Activated CD8-positive, alpha-beta T cell treated with anti-CD3 and anti-CD28 coated beads for 36 hours (primary cell): ENCODE measurements around the gene KCNH2. TPM values are rescaled to one million over a fixed set of nuclear protein-coding genes. Genes with fewer than 3 reads are reported as not detected.
"Not testable (repeated sequence)": the region's sequence is repeated elsewhere in the genome, so short reads cannot be mapped to it uniquely, and the experiment has no call there.

Experiments
- ATAC-seq: fragments of 200-7000 bp; cut with Tn5 transposase; one replicate; pipeline ENCODE4 v1.10.0; 2021; ENCODE audit warnings: mild to moderate bottlenecking, moderate library complexity
- CTCF ChIA-PET: fragments of 350-600 bp; sonication (Branson Sonifier 250); formaldehyde crosslinking; loops from one replicate; lab custom pipeline; 2021; ENCODE audit warnings: antibody characterized with exemption; lab: Charles Lee
- POLR2A ChIA-PET: fragments of 350-600 bp; sonication (Branson Sonifier 250); formaldehyde crosslinking; loops from one replicate; lab custom pipeline; 2021; ENCODE audit warnings: antibody characterized with exemption; lab: Charles Lee
- DNase-seq: peaks from one replicate; pipeline ENCODE4 v3.0.0-alpha.2; 2020
- H3K27ac Mint-ChIP-seq: one replicate; pipeline ENCODE4 v1.8.0; 2021; ENCODE audit warnings: mild to moderate bottlenecking, mixed read lengths
- H3K27me3 Mint-ChIP-seq: one replicate; pipeline ENCODE4 v1.8.0; 2021; ENCODE audit warnings: mixed read lengths
- H3K36me3 Mint-ChIP-seq: one replicate; pipeline ENCODE4 v1.8.0; 2021; ENCODE audit warnings: low read depth, mixed read lengths
- H3K4me1 Mint-ChIP-seq: one replicate; pipeline ENCODE4 v1.8.0; 2021; ENCODE audit warnings: low read depth, mixed read lengths
- H3K4me3 Mint-ChIP-seq: one replicate; pipeline ENCODE4 v1.8.0; 2021; ENCODE audit warnings: mild to moderate bottlenecking, moderate library complexity, mixed read lengths
- H3K9me3 Mint-ChIP-seq: one replicate; pipeline ENCODE4 v1.8.0; 2021; ENCODE audit warnings: mixed read lengths
- CTCF ChIP-seq: fragments of 200-600 bp; IDR thresholded peaks from one replicate; pipeline ENCODE4 v1.8.0; 2022; ENCODE audit warnings: antibody characterized with exemption, mild to moderate bottlenecking
- intact Hi-C: fragments of 100-400 bp; cut with micrococcal nuclease; formaldehyde crosslinking; loops from one replicate; pipeline ENCODE4 v1.10.0; 2022
- total RNA-seq, 2 experiments: library from RNA; stranded (reverse); gene quantifications; one replicate each; pipeline ENCODE4 v1.2.3, GENCODE V29; 2021

Gene KCNH2, protein sequence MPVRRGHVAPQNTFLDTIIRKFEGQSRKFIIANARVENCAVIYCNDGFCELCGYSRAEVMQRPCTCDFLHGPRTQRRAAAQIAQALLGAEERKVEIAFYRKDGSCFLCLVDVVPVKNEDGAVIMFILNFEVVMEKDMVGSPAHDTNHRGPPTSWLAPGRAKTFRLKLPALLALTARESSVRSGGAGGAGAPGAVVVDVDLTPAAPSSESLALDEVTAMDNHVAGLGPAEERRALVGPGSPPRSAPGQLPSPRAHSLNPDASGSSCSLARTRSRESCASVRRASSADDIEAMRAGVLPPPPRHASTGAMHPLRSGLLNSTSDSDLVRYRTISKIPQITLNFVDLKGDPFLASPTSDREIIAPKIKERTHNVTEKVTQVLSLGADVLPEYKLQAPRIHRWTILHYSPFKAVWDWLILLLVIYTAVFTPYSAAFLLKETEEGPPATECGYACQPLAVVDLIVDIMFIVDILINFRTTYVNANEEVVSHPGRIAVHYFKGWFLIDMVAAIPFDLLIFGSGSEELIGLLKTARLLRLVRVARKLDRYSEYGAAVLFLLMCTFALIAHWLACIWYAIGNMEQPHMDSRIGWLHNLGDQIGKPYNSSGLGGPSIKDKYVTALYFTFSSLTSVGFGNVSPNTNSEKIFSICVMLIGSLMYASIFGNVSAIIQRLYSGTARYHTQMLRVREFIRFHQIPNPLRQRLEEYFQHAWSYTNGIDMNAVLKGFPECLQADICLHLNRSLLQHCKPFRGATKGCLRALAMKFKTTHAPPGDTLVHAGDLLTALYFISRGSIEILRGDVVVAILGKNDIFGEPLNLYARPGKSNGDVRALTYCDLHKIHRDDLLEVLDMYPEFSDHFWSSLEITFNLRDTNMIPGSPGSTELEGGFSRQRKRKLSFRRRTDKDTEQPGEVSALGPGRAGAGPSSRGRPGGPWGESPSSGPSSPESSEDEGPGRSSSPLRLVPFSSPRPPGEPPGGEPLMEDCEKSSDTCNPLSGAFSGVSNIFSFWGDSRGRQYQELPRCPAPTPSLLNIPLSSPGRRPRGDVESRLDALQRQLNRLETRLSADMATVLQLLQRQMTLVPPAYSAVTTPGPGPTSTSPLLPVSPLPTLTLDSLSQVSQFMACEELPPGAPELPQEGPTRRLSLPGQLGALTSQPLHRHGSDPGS
- total RNA-seq, result under 1 TPM; 0.23 to 0.29 TPM

DNA sequence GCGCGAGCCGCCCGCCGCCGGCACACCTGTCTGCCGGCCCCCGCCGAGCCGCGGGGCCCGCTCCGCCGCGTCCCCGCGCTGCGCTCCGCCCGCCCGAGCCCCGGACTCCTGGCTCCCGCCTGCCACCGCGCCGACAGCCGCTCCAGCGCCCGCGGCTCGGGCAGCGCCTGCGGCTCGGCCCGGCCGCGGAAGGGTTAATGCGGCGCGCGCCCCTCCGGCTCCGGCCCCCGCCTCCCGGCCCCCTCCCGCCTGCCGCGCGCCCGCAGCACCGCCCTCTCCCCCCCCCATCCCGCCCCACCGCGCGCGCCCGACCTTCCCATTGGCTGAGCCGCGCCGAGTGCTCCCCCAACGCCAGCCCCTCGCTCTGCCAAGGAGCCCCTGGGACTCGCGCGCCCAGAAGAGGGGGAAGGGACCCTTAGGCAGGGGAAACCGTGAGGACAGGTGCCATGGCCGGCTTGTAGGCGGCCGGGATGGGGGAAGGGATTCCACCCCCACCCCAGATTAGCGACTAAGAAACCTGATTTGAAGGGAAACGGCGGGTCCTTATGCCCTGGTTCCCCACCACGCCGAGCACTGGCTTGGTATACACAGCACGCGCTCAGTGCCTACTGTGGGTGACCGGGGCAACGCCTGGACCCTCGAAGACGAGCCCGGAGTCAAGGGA lies at the start of gene KCNH2:
Gene KCNH2 (minus strand): TSS at position 196 of the 664 bp plus-strand sequence. CDS start 408 bp downstream, outside the sequence.
- Mint-ChIP-seq H3K36me3 (no peaks in the 10 kb centered on the region), H3K27ac (no peak within 1 kb of the TSS), H3K4me3 (peak within 1 kb of the TSS; percentile 70), H3K27me3 (peaks cover 51% of the 10 kb centered on the region), H3K4me1 (peaks cover 30% of the 10 kb centered on the region), H3K9me3 (no peaks in the 10 kb centered on the region)
- POLR2A ChIA-PET, result interaction anchor here (0.6 kb wide), 1 partner anchor 357 kb away, joined by 3 read pairs; no protein-coding TSS in a partner anchor
- no peak for ATAC-seq
- intact Hi-C loops, result no loop called here
- DNase-seq, result no peak
- CTCF ChIA-PET, result interaction anchor here (0.8 to 2.1 kb wide), 4 partner anchors 9 to 80 kb away, joined by 3 to 12 read pairs (median 6); no protein-coding TSS in a partner anchor
- TF ChIP-seq CTCF, result no peak

- ATAC-seq, result peak; percentile 1
- POLR2A ChIA-PET, result interaction anchor here (1.2 to 1.9 kb wide), 5 partner anchors 9 to 56 kb away, joined by 3 to 20 read pairs (median 7); partner anchors contain the start of gene TMUB1
- not testable (repeated sequence) for H3K9me3 Mint-ChIP-seq, H3K27me3 Mint-ChIP-seq, DNase-seq, H3K36me3 Mint-ChIP-seq
- intact Hi-C loops, result loop anchor here (2.0 kb wide), 1 partner anchor 31 kb away; the partner anchor contains the start of gene SLC4A2
- Mint-ChIP-seq H3K27ac (peak overlapping the region; percentile 95), H3K4me3 (peak overlapping the region; percentile 88), H3K4me1 (peaks cover 17% of the 10 kb centered on the region)
- CTCF ChIA-PET, result interaction anchor here (0.9 to 8.4 kb wide), 11 partner anchors 11 to 85 kb away, joined by 3 to 73 read pairs (median 4); partner anchors contain the start of gene SLC4A2
Measured at GRCh38 chr7:151027728-151028130, 49.6 kb upstream of the KCNH2 start.

GRCh38 chr7:151026771-151027727 lies 48.9 kb upstream of the KCNH2 start:
- H3K36me3 Mint-ChIP-seq, DNase-seq, H3K9me3 Mint-ChIP-seq, intact Hi-C loops, ATAC-seq, H3K27me3 Mint-ChIP-seq: not testable (repeated sequence)
- H3K4me3 Mint-ChIP-seq, result peak overlapping the region; percentile 88
- H3K4me1 Mint-ChIP-seq, result peaks cover 17% of the 10 kb centered on the region
- ChIA-PET POLR2A (interaction anchor here (1.0 to 1.6 kb wide), 4 partner anchors 8 to 63 kb away, joined by 3 to 20 read pairs (median 4); partner anchors contain the start of gene TMUB1), CTCF (interaction anchor here (1.0 to 8.4 kb wide), 4 partner anchors 11 to 86 kb away, joined by 3 to 73 read pairs (median 16); no protein-coding TSS in a partner anchor)
- peak overlapping the region; percentile 95 for H3K27ac Mint-ChIP-seq

GRCh38 chr7:151025924-151026671 lies 48.0 kb upstream of the KCNH2 start:
- no peak for ATAC-seq
- intact Hi-C loops, result no loop called here
- CTCF ChIA-PET, result interaction anchor here (8.4 kb wide), 1 partner anchor 10 kb away, joined by 73 read pairs; no protein-coding TSS in a partner anchor
- H3K4me1 Mint-ChIP-seq, result peaks cover 17% of the 10 kb centered on the region
- H3K4me3 Mint-ChIP-seq, result no peak overlapping the region
- no peak for TF ChIP-seq CTCF
- H3K36me3 Mint-ChIP-seq, result peaks cover 4% of the 10 kb centered on the region
- H3K27ac Mint-ChIP-seq, result no peak overlapping the region
- no peaks in the 10 kb centered on the region for H3K27me3 Mint-ChIP-seq
- H3K9me3 Mint-ChIP-seq, result no peaks in the 10 kb centered on the region
- POLR2A ChIA-PET, result interaction anchor here (1.0 to 1.5 kb wide), 3 partner anchors 11 to 62 kb away, joined by 3 to 4 read pairs (median 4); no protein-coding TSS in a partner anchor
- no peak for DNase-seq
